ENCODE measurements around the gene ASIC4. TPM values are rescaled to one million over a fixed set of nuclear protein-coding genes. Genes with fewer than 3 reads are reported as not detected.

Gene ASIC4
- total and polyA plus RNA-seq, 9 of the 15 experiments (the other 6 are each of a cell fraction or from before 2014, with no cell fraction given) = 0.07 to 19.2 (median 4.8) TPM

DNA sequence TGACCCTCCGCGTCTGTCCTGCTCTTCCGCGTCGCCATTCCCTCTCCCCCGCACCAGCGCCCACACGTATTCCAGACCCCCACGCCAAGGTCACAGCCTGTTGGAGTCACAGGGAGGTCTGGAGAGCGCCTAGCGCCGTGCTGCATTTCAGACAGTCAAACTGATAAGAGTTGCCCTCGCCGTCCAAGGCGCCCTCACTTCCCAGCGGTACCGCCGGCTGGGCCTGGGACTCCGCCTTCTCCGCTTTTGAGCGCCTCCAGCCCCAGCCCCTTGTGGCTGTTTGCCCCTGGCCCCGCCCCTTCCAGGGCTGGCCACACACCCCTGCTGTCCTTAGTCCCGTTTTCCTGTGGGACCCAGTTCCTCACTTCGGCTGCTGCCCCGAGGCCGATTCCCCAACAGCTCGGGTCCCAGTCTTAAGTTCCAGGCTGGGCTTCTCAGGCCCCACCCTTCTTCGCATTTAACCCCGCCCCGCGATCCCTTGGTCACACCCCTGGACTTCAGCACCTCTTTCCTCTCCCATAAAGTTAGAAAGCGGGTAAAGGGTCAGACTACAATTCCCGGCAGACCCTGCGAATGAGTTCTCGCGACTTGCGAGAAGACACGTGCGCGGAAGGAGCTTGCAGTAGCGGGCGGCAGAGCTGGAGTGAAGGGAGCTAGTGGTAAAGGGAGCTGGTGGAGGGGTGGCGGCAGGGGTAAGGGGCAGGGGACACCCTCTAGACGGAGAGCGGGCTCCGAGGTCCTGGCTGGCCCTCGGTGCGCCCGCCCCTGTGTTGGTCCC, 15.8 kb upstream of the ASIC4 start, which contains the start of gene GMPPA (continued):
- TF ChIP-seq EZH2 (IDR thresholded peaks at IDR 0.05; ENCODE audit: borderline replicate concordance, low read depth, low read length) (no peak), NR2C1 (IDR thresholded peaks at IDR 0.05) (peak; percentile 16; the same call in 1 of the 2 replicates), NR2C1 (tag; IDR thresholded peaks at IDR 0.05) (peak; percentile 56), PHF8 (IDR thresholded peaks at IDR 0.05; ENCODE audit: borderline replicate concordance, low read length) (peak; percentile 58; the same call in 1 of the 2 replicates), PRPF4 (IDR thresholded peaks at IDR 0.05; ENCODE audit: insufficient read depth, low read depth, low read length, poor library complexity, severe bottlenecking) (no peak), ZFX (CRISPR knock-in tag; IDR thresholded peaks at IDR 0.05) (peak; percentile 65), ZNF184 (CRISPR knock-in tag; IDR thresholded peaks at IDR 0.05) (no peak), CC2D1A (IDR thresholded peaks at IDR 0.05) (no peak), TARDBP (IDR thresholded peaks at IDR 0.05) (no peak), NR2F6 (CRISPR knock-in tag; IDR thresholded peaks at IDR 0.05) (no peak), DPF2 (IDR thresholded peaks at IDR 0.05) (peak; percentile 77; the same call in 1 of the 2 replicates), ZNF316 (IDR thresholded peaks at IDR 0.05) (no peak), STAG1 (CRISPR knock-in tag; IDR thresholded peaks at IDR 0.05; ENCODE audit: borderline replicate concordance) (no peak)
- TF ChIP-seq, protein P1, sequence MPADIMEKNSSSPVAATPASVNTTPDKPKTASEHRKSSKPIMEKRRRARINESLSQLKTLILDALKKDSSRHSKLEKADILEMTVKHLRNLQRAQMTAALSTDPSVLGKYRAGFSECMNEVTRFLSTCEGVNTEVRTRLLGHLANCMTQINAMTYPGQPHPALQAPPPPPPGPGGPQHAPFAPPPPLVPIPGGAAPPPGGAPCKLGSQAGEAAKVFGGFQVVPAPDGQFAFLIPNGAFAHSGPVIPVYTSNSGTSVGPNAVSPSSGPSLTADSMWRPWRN (IDR thresholded peaks at IDR 0.05; ENCODE audit: low read depth) = no peak
- TF ChIP-seq, protein P2, sequence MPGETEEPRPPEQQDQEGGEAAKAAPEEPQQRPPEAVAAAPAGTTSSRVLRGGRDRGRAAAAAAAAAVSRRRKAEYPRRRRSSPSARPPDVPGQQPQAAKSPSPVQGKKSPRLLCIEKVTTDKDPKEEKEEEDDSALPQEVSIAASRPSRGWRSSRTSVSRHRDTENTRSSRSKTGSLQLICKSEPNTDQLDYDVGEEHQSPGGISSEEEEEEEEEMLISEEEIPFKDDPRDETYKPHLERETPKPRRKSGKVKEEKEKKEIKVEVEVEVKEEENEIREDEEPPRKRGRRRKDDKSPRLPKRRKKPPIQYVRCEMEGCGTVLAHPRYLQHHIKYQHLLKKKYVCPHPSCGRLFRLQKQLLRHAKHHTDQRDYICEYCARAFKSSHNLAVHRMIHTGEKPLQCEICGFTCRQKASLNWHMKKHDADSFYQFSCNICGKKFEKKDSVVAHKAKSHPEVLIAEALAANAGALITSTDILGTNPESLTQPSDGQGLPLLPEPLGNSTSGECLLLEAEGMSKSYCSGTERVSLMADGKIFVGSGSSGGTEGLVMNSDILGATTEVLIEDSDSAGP (CRISPR knock-in tag; IDR thresholded peaks at IDR 0.05) = no peak; the same call in 1 of the 2 replicates
- TF ChIP-seq, protein P3, sequence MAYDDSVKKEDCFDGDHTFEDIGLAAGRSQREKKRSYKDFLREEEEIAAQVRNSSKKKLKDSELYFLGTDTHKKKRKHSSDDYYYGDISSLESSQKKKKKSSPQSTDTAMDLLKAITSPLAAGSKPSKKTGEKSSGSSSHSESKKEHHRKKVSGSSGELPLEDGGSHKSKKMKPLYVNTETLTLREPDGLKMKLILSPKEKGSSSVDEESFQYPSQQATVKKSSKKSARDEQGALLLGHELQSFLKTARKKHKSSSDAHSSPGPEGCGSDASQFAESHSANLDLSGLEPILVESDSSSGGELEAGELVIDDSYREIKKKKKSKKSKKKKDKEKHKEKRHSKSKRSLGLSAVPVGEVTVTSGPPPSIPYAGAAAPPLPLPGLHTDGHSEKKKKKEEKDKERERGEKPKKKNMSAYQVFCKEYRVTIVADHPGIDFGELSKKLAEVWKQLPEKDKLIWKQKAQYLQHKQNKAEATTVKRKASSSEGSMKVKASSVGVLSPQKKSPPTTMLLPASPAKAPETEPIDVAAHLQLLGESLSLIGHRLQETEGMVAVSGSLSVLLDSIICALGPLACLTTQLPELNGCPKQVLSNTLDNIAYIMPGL (CRISPR knock-in tag; IDR thresholded peaks at IDR 0.05) = no peak
- TF ChIP-seq, protein P4, sequence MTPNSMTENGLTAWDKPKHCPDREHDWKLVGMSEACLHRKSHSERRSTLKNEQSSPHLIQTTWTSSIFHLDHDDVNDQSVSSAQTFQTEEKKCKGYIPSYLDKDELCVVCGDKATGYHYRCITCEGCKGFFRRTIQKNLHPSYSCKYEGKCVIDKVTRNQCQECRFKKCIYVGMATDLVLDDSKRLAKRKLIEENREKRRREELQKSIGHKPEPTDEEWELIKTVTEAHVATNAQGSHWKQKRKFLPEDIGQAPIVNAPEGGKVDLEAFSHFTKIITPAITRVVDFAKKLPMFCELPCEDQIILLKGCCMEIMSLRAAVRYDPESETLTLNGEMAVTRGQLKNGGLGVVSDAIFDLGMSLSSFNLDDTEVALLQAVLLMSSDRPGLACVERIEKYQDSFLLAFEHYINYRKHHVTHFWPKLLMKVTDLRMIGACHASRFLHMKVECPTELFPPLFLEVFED (CRISPR knock-in tag; conservative IDR thresholded peaks at IDR 0.05) = no peak
- TF ChIP-seq, protein P5, sequence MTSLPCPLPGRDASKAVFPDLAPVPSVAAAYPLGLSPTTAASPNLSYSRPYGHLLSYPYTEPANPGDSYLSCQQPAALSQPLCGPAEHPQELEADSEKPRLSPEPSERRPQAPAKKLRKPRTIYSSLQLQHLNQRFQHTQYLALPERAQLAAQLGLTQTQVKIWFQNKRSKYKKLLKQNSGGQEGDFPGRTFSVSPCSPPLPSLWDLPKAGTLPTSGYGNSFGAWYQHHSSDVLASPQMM (CRISPR knock-in tag; IDR thresholded peaks at IDR 0.05) = no peak
- TF ChIP-seq, protein P6, sequence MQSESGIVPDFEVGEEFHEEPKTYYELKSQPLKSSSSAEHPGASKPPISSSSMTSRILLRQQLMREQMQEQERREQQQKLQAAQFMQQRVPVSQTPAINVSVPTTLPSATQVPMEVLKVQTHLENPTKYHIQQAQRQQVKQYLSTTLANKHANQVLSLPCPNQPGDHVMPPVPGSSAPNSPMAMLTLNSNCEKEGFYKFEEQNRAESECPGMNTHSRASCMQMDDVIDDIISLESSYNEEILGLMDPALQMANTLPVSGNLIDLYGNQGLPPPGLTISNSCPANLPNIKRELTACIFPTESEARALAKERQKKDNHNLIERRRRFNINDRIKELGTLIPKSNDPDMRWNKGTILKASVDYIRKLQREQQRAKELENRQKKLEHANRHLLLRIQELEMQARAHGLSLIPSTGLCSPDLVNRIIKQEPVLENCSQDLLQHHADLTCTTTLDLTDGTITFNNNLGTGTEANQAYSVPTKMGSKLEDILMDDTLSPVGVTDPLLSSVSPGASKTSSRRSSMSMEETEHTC (IDR thresholded peaks at IDR 0.05) = no peak
- TF ChIP-seq, protein P7, sequence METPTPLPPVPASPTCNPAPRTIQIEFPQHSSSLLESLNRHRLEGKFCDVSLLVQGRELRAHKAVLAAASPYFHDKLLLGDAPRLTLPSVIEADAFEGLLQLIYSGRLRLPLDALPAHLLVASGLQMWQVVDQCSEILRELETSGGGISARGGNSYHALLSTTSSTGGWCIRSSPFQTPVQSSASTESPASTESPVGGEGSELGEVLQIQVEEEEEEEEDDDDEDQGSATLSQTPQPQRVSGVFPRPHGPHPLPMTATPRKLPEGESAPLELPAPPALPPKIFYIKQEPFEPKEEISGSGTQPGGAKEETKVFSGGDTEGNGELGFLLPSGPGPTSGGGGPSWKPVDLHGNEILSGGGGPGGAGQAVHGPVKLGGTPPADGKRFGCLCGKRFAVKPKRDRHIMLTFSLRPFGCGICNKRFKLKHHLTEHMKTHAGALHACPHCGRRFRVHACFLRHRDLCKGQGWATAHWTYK (CRISPR knock-in tag; IDR thresholded peaks at IDR 0.05) = 0 out of 2 replicates have a peak, but pooled peaks have one; percentile 47

Measured in K562 (cell line).